Measurements from ENCODE around the gene APC.
A peak's percentile ranks its signal among the peaks of the same experiment; 100 is the strongest.

DNA sequence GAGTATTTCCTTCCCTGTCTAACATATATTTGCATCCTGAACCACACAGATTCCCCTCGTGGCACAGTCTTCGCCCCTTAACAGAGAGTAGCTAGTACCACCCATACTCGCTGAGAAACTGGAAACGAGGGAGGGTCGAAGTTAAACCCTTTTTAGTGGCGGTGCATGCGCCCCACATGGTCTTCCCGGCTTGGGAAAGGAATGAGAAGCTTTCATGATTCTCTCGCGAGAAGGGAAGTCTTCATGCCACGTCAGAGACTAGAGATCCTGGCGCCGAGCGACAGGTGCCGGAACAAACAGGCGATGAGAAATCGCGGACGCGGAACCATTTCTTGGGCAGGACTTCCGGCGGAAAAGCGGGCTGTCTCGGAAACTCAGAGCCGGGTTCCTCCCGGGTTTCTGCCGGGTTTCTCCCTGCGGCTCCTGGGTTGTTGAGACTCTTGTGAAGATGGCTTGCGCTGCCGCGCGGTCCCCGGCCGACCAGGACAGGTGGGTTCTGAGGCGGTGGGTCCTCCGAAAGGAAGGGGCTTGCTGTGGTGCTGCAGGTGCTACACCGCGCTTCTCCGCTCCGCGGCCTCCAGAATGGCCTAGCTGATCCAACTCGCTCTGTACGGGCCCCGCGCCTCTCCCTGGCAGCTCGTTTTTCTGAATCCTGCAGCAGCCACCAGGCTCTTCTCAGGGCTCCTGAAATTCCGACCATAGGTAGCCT is 123.4 kb downstream of the APC start, which contains the start of gene SRP19:
- TF ChIP-seq, protein P1, sequence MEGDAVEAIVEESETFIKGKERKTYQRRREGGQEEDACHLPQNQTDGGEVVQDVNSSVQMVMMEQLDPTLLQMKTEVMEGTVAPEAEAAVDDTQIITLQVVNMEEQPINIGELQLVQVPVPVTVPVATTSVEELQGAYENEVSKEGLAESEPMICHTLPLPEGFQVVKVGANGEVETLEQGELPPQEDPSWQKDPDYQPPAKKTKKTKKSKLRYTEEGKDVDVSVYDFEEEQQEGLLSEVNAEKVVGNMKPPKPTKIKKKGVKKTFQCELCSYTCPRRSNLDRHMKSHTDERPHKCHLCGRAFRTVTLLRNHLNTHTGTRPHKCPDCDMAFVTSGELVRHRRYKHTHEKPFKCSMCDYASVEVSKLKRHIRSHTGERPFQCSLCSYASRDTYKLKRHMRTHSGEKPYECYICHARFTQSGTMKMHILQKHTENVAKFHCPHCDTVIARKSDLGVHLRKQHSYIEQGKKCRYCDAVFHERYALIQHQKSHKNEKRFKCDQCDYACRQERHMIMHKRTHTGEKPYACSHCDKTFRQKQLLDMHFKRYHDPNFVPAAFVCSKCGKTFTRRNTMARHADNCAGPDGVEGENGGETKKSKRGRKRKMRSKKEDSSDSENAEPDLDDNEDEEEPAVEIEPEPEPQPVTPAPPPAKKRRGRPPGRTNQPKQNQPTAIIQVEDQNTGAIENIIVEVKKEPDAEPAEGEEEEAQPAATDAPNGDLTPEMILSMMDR (IDR thresholded peaks at IDR 0.05), result no peak
- peak; percentile 69 for TF ChIP-seq POLR2A (IDR thresholded peaks at IDR 0.05)

All from right lobe of liver (tissue), 4 donors.